Measurements from ENCODE around the gene GALNT13.

DNA sequence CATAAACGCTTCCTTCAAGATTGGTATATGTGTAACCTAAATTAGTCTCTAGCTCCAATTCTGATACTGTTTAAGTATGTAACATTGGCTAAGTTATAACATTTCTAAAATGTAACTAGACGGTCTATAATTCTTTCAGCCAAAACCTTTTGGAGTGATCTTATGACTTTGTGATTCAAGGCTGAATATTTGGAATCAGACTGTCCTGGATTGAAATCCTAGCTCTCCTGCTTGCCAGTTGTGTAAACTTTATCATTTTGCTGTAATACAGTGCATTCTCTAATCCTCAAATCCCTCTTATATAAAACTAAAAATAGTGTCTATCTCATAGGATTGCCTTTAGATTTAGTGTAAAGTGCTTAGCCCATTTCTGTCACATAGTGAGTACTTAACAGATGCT, 489.6 kb downstream of the GALNT13 start:
- TF ChIP-seq, protein P1, sequence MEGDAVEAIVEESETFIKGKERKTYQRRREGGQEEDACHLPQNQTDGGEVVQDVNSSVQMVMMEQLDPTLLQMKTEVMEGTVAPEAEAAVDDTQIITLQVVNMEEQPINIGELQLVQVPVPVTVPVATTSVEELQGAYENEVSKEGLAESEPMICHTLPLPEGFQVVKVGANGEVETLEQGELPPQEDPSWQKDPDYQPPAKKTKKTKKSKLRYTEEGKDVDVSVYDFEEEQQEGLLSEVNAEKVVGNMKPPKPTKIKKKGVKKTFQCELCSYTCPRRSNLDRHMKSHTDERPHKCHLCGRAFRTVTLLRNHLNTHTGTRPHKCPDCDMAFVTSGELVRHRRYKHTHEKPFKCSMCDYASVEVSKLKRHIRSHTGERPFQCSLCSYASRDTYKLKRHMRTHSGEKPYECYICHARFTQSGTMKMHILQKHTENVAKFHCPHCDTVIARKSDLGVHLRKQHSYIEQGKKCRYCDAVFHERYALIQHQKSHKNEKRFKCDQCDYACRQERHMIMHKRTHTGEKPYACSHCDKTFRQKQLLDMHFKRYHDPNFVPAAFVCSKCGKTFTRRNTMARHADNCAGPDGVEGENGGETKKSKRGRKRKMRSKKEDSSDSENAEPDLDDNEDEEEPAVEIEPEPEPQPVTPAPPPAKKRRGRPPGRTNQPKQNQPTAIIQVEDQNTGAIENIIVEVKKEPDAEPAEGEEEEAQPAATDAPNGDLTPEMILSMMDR (IDR thresholded peaks at IDR 0.05; ENCODE audit: insufficient read depth, low read depth, low read length), result no peak
- TF ChIP-seq EZH2 (IDR thresholded peaks at IDR 0.05; ENCODE audit: insufficient read depth, low read length), result no peak
